LHCN-M2 (cell line): ENCODE data around the gene FAR2. TPM values are rescaled to one million over a fixed set of nuclear protein-coding genes. Genes with fewer than 3 reads are reported as not detected.
A peak's percentile ranks its signal among the peaks of the same experiment; 100 is the strongest.
"Not testable (repeated sequence)": the region's sequence is repeated elsewhere in the genome, so short reads cannot be mapped to it uniquely, and the experiment has no call there.

Source experiments
- DNase-seq: peaks from one replicate; pipeline ENCODE4 v3.0.0-alpha.2; 2012; ENCODE audit warnings: low read depth
- total RNA-seq: library from RNA; depleted of rRNA; stranded (reverse); fragments of >200 nt; gene quantifications from 2 replicates; pipeline ENCODE4 v1.2.3, GENCODE V29; 2014

FAR2 gene
- total RNA-seq, 1 experiment from 2014 or later = 0.06 TPM

DNA sequence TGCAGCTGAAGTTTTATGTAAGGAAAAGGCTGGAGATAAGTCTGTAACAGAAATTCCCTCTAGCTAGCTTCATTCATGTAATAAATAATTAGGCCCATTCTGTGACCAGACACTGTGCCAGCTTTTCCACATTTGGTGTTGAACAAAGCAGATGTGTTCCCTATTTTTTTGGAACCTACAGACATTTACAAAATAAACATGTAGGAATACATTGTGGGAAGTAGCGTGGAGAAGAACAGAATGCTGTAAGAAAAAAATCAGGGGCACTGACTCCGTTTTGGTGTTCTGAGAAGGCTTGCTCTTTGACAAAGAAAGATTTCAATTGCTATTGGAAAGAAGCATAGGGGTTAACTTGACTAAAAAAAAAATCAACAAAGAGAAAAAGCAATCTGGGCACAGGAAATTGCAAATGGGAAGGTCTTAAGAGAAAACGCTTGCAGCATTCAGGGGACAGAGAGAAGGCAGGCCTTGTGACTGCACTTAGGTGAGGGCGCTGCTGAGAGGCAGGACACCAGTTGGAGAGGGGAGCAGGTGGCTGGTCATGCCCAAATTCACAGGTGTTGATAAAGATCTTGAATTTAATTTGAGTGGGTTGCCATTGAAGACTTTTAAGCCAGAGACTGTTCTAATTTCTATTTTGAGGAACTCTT, 4.0 kb downstream of the FAR2 start:
- no peak for DNase-seq

DNA sequence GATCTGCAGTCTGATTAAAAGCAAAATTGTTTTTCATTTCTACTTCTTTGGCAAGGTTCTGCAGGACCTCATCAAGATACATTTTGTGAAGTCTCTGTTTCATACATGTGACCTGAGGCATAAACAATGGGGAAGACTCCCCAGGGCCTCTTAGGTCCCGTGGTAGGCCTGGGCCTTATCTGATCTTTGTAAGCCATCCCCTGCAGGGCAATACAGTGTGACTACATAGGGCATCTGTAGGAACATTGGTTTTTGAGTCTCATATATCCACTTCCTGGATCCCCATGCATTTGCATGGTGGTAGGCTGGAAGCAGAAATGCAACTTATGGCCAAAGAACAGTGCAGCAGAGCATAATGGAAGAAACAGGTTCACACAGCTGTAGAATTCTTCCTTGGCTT, 6.0 kb downstream of the FAR2 start:
- no peak for DNase-seq

DNA sequence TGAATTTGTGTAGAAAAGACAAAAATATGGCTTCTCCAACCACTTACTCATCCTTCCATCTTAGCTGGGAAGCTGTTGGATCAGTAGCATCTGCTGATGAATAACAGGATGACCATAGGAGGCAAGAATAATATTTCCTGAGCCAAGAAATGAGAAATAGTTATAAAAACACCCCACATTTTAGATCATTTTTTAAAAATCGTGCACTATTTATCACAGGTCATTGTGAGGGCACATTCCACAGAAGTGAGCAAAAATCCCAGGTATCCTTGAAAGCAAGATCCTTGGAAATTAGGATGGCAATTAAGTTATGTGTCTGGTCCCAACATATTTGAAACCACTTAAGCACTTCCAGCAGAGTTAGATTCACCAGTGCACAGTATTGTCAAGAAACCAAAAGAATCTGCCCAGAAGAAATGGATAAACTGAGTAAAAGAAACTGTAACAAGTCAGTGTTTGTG, 8.4 kb downstream of the FAR2 start:
- no peak for DNase-seq

DNA sequence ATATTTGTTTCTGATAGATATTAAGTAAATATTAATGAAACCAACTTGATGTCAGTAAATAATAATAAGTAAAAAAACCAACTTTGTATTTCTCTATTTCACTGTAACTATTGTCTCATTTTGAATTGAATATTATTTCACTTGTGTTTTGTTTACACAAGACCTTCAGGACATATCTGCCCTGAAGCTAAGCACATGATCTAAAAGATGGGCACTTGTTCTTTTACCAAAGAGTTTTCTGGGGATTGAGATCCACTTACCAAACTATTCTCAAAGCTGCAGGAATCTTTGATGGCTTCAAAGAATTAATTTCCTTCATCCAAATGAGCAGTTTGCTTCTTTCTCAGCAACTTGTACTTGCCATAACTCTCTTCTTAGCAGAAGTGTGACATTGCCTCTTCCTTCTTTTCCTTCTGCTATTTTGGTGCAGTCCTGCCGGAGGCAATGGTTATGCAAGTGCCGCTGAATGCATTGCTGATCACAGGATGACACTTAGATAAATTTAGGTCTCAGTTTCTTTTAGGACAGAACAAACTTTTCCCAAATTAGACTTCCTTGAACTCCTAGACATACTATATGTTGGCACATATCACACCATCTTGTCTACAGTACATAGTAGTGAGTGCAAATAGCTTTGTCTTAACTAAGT, 9.2 kb downstream of the FAR2 start:
- DNase-seq = no peak

DNA sequence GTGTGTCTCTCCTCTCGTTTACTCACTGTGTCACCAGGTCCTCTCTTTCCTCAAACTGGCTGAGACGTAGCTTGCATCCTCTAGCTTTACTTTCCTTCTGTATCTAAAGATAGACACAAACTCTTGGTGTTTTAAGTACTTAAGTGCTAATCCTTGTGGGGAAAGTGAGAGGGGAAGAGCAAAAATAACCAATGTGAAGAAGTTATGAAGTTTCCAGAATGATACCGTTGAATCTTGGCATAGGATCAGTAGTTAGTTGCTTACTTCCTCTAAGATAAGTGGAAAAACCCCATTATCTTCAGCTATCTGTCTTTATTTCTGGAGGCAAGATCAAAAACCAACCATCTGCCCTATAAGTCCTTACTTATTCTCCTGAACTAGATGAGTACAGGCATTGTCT, 10.6 kb downstream of the FAR2 start:
- DNase-seq = no peak

DNA sequence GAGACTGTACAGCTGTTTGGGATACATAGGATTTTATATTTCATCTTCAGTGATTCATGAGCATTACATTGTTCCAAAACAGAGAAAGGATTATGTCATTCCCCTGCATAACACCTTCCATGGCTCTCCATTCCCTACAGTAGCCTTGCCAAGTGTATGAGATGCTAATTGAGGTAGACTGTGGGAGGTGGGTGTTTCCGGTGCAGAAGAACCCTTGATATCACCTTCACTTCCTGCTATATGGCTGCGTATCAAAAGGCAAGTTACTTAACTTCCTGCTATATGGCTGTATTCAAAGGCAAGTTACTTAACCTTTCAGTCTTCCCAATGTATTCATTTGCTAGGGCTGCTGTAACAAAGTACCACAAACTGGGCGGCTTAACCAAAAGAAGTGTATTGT, 11.2 kb downstream of the FAR2 start:
- no peak for DNase-seq

DNA sequence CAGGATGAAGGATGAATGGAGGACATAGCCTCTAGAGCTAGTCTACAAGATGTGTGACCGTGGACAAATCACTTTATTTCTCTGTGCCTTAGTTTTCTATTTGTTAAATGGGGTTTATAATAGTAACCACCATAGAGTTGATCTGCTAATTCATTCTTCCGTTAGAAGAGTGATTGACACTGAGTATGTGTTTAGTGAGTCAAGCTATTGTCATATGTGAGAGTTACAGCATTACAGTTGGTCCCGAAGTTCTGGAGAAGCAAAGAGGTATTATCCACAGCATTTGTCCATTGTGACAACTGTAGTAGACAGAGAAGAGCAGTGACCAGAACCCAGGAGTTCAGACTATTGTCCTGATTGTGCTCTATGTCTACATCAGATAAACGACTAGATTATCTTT, 14.1 kb downstream of the FAR2 start:
- DNase-seq = no peak

DNA sequence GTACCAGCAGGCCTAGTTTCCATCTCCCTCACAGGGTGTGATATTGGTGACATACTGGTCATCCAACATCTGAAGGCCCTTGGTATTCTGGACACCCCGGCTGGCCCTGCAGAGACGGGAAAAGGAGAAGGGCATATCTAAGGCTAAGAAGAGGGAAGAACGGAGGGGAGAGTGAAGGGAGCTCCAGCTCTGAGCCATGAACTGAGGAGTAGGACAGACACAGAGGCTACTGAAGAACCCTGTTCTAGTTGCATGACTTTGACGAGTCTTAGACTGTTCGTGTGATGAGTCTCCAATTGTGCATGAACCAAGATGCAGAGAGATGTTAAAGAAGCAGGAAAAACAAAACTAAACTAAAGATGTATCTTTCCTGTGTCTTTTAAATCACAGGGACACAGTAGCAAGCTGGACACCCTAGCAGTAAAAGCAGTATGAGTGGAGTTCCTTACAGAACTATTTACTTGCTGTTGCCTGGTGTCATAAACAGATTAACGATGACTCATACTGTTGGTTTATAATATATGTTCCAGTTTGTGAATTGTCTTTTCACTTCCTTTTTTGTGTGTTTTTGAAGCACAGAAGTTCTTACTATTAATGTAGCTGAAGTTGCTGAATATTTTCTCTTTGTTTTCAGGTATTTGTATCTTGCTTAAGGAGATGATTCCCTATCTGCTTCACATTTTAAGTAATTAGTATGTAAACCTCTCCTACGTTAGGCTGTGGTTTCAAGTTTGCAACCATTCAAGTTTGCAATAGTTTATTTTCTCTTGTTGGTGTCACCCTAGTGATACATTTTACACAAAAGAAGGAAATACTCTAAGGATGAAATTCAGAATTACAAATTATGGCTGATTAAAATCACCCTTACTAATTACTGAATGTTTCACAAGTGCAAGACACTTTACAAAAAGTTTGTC, 15.7 kb downstream of the FAR2 start:
- peak; percentile 23 for DNase-seq

DNA sequence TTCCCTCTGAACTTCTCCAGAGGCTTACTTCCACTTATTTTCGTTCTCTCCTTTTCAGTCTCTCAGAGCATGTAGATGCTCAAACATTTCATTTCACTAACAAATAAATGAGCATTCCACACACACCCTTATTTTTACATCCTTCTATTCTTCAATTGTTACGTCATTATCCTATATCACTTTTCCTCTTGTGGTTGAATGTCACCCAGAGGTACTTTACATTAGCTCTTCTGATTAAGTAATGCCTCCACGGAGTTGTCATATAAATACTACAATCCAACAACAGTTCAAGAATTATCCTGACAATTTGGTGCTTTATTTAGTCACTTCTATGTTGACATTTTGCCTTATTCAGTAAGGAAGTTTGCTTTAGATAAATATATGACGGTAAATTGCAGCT, 18.4 kb downstream of the FAR2 start:
- DNase-seq = no peak

DNA sequence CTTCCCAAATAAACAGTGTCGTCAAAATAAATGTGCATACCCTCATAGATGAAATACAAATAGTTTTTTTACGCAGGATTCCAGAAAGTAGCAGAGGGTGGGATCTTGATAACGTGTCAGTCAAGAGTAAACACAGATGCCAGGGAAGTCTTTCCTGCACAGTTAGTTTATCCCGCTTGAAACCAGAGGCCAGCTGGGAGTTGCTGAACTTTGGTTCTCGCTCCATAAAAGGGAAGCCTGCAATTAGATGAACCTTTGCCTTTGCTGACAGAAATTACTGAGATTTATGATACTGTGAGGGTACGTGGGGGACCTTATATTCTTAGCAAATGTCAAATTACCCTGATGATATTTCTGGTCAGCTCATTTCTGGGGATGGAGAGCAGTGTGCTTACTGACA, 18.9 kb downstream of the FAR2 start:
- no peak for DNase-seq

DNA sequence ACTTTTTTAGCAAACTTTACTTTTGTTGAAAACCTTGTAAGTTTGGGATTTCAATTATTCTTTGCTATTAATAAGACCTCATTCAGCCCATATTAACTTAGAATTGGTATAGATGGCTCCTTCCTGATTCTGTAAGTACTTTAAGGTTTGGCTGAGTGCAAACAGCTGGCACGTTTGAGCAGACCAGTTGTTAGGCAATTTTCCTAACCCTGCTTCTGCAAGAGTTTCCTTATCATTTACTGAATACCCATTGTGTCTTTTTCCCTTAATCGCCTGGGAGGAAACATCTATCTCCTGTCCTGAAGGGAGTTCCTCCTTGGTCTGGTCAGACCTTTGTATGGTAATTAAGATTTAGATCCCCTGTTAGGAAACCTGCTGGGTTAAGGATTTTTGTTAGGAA, 20.9 kb downstream of the FAR2 start:
- not testable (repeated sequence) for DNase-seq

DNA sequence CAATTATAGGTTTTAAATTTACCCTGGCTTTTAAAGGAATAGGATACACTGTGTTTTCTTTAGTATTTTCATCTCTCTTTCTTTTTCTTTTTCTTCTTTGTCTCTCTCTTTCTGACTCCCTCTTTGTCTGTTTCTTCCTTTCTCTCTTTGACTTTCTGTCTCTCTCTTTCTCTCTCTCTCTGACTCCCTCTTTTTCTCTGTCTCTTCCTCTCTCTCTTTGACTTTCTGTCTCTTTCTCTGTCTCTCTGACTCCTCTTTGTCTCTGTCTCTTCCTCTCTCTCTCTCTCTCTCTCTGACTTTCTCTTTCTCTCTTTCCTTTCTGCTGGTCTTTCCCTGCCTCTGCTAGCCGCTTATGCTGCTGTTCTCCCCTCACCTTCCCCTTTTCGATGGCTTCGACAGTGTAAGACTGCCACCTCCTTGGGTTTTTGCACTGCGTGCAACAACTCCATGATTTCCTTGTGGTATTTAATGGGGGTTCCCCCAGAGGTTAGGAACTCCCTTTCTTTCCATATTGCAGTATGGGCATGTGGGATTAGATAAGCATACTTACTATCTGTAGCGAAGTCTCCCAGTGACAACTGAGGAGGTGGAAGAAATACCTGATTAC, 21.5 kb downstream of the FAR2 start:
- not testable (repeated sequence) for DNase-seq

DNA sequence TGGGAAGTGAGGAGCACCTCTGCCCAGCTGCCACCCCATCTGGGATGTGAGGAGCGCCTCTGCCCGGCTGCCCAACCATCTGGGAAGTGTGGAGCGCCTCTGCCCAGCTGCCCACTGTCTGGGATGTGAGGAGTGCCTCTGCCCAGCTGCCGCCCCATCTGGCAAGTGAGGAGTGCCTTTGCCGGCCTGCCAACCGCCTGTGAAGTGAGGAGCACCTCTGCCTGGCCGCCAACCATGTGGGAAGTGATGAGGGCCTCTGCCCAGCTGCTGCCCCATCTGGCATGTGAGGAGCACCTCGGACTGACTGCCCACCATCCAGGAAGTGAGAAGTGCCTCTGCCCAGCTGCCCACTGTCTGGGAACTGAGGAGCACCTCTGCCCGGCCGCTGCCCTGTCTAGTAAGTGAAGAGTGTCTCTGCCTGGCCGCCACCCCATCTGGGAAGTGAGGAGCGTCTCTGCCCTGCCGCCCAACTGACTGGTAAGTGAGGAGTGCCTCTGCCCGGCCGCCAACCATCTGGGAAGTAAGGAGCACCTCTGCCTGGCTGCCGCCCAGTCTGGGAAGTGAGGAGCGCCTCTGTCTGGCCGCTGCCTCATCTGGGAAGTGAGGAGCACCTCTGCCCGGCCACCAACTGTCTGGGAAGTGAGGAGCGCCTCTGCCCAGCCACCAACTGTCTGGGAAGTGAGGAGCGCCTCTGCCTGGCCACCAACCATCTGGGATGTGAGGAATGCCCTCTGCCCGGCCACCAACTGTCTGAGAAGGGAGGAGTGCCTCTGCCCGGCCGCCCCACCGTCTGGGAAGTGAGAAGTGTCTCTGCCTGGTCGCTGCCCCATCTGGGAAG, 22.6 kb downstream of the FAR2 start:
- DNase-seq = no peak

DNA sequence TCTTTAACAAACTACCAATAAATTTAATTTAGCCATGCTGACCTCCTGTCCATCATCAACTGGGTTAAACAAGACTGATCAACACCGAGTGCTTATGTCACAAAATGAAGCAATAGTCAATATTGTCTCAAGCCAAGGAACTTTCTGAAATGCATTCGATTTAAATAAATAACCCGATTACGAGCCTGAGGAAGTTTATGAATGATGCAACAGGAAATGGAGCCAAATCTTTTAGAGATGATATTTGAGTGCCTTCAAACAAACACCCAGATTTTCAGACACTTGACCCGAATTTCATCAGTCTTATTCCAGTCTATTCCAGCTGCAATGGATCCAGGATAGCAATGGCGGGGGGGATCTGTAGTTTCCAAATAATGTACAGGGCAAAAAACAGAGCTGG, 27.9 kb downstream of the FAR2 start:
- no peak for DNase-seq

DNA sequence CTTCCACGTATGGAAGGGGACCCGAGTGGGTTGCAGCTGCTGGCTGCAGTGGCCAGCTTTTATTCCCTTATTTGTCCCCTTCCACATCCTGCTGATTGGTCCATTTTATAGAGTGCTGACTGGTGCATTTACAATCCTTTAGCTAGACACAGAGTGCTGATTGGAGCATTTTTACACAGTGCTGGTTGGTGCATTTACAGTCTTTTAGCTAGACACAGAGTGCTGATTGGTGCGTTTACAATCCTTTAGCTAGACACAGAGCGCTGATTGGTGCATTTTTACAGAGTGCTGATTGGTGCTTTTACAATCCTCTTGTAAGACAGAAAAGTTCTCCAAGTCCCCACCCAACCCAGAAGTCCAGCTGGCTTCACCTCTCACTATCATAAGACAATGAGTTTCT, 33.2 kb downstream of the FAR2 start:
- DNase-seq = not testable (repeated sequence)

DNA sequence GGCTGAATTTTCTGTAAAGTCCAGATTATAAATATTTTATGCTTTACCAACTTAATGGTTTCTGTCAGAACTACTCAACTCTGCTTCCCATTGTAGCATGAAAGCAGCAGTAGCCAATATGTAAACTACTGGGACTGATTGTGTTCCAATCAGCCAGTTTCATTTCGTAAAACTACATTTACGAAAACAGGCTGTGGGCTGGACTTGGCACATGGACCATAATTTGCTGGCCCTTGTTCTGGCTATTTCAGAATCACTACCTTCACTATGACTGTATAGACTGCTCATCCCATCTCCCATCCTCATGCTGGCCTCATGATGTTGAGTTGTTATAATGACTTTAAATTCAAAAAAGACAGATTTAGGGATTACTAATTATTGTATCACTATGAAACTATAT, 38.7 kb downstream of the FAR2 start:
- no peak for DNase-seq

DNA sequence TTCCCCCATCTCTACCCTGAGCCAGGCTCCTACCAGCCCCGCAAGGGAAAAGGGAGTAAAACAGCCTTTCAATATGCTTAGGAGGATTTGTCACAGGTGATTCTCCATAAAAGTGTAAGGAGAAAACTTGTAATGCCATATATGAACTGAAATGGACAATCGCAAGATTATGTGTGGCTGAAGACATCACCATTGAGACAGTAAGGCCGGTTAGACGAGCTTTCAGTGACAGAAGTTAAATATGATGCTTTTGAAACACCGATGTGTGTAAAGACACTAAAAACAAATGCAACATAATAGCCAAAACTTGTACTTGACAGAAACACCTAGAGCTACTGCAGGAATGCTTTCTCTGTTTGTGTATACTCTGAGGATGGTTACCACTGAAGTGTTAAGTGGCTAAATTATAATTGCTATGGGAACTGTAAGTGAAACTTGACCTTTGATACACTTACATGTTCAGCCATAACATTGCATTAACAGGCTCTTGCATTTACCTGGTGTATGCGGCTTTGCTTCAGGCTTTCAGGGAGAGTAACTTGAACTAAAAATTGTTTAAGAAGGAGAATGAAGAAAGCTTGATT, 42.3 kb downstream of the FAR2 start:
- no peak for DNase-seq

DNA sequence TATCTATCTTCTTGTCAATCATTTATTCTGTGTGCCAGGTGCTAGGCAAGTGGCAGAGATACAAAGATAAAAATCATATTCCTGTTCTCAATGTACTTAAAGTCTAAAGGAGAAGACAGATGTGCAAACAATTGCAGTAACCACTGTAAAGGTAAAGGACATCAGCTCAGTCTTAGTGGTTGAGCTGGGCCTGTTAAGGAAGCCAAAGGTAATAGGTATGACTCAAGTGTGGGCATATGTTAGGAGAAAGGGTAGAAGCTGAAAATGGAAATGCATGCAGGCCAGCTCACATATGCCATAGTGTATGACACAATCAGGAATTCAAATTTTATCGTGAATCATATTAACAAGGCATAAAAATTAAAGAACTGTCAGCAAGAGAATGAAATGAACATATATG, 49.8 kb downstream of the FAR2 start:
- no peak for DNase-seq

DNA sequence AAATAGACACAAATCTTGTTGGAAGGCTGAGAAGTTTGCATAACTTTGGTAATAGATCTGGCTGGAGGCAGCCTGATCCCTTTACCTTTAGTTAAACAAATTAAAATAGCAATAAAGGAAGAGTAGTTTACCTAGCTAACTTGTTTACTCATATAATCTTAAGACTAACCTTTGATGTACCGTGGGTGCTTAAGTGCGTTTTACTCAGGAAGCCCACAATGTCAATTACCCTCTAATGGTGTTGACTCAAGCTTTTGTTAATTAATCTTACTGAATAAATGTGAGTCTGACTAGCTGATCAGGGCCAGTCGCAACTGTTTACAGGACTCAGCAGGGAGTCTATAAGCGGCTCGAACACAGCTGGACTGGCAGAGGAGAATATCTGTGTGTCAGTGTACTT, 51.5 kb downstream of the FAR2 start:
- DNase-seq = no peak

DNA sequence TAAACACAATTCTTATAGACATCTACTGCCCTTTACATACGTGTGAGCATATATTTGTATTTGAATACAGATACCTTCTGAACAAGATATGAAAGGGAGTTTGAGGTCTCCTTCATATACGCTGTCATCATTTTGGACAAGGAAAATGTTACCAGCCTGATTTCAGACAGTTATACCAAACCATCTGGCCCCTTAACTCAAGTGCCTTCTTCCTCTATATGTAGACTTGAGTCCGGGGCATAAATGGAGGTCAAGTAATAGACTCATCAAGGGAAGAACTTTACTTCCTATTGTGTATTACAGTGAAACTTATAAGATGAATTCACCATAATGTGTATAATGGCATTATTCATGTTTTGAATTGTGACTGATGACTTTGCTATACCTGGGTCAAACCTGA, 52.2 kb downstream of the FAR2 start:
- no peak for DNase-seq

DNA sequence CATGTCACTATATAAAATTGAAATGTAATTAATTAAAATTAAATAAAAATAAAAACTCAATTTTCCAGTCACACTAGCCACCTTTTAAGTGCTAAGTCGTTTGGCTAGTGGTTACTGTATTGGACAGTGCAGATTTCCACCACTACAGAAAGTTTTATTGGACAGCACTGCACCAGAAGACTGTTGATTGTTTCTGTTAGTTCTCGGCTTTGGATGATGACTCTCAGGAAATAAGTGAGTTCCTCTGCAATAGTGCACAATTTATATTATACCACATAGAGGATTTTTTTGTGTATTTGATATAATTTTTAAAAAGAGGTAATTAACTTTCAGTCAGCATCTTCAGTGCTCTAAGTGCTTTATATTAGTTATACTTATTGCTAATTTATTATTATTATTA, 52.7 kb downstream of the FAR2 start:
- no peak for DNase-seq
